Activated naive CD4-positive, alpha-beta T cell treated with anti-CD3 and anti-CD28 coated beads for 36 hours (primary cell): ENCODE data around the gene ZNF491. TPM values are rescaled to one million over a fixed set of nuclear protein-coding genes. Genes with fewer than 3 reads are reported as not detected.
"Not testable (repeated sequence)": the region's sequence is repeated elsewhere in the genome, so short reads cannot be mapped to it uniquely, and the experiment has no call there.

Source experiments
- CTCF ChIA-PET: fragments of 350-600 bp; sonication (Branson Sonifier 250); formaldehyde crosslinking; loops from one replicate; lab custom pipeline; 2021; ENCODE audit warnings: antibody characterized with exemption; lab: Charles Lee
- DNase-seq: peaks from one replicate; pipeline ENCODE4 v3.0.0-alpha.2; 2020
- H3K27ac Mint-ChIP-seq: one replicate; pipeline ENCODE4 v1.8.0; 2021; ENCODE audit warnings: mild to moderate bottlenecking, mixed read lengths
- H3K27me3 Mint-ChIP-seq: one replicate; pipeline ENCODE4 v1.8.0; 2021; ENCODE audit warnings: low read depth, mixed read lengths
- H3K36me3 Mint-ChIP-seq: one replicate; pipeline ENCODE4 v1.8.0; 2021; ENCODE audit warnings: low read depth, mixed read lengths
- H3K4me1 Mint-ChIP-seq: one replicate; pipeline ENCODE4 v1.8.0; 2021; ENCODE audit warnings: low read depth, mixed read lengths
- H3K4me3 Mint-ChIP-seq: one replicate; pipeline ENCODE4 v1.8.0; 2021; ENCODE audit warnings: mild to moderate bottlenecking, moderate library complexity, mixed read lengths
- H3K9me3 Mint-ChIP-seq: one replicate; pipeline ENCODE4 v1.8.0; 2021; ENCODE audit warnings: mixed read lengths
- intact Hi-C: fragments of 100-400 bp; cut with micrococcal nuclease; formaldehyde crosslinking; loops from one replicate; pipeline ENCODE4 v1.15.1; 2023
- total RNA-seq, 2 experiments: library from RNA; stranded (reverse); gene quantifications; one replicate each; pipeline ENCODE4 v1.2.3, GENCODE V29; 2021

Gene ZNF491
- total RNA-seq, 2 experiments from 2014 or later, result 0.35 to 1.2 TPM

DNA sequence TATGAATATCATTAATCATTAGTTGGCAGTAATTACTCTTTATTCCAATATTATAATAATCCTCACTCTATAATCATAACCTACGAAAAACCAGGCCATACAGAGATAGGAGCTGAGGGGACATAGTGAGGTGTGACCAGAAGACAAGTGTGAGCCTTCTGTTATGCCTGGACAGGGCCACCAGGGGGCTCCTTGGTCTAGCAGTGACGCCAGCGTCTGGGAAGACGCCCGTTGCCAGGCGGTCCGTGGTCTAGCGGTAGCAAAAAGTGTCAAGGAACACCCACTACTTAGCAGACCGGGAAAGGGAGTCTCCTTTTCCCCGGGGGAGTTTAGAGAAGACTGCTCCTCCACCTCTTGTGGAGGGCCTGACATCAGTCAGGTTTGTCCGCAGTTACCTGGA is 26.8 kb upstream of the ZNF491 start:
- H3K4me3 Mint-ChIP-seq, H3K27me3 Mint-ChIP-seq, intact Hi-C loops, DNase-seq, H3K27ac Mint-ChIP-seq: not testable (repeated sequence)
- peaks cover 52% of the 10 kb centered on the region for H3K36me3 Mint-ChIP-seq
- CTCF ChIA-PET, result interaction anchor here (0.6 to 1.5 kb wide), 2 partner anchors 26 to 55 kb away, joined by 3 to 4 read pairs; no protein-coding TSS in a partner anchor
- H3K9me3 Mint-ChIP-seq, result peaks cover 55% of the 10 kb centered on the region
- peaks cover 14% of the 10 kb centered on the region for H3K4me1 Mint-ChIP-seq

DNA sequence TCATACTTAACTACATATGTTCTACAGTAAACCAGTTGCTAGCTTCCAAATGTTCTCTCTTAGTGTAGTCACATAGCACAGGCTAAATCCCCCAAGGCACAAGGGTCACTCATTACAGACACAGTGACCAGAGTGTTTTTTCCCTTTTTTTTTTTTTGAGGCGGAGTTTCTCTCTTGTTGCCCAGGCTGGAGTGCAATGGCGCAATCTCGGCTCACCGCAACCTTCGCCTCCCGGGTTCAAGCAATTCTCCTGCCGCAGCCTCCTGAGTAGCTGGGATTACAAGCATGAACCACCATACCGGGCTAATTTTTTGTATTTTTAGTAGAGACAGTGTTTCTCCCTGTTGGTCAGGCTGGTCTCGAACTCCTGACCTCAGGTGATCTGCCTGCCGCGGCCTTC is 21.7 kb upstream of the ZNF491 start:
- intact Hi-C loops, DNase-seq, H3K27ac Mint-ChIP-seq, H3K4me3 Mint-ChIP-seq, H3K27me3 Mint-ChIP-seq, H3K4me1 Mint-ChIP-seq, CTCF ChIA-PET: not testable (repeated sequence)
- peaks cover 82% of the 10 kb centered on the region for H3K36me3 Mint-ChIP-seq
- peaks cover 77% of the 10 kb centered on the region for H3K9me3 Mint-ChIP-seq

DNA sequence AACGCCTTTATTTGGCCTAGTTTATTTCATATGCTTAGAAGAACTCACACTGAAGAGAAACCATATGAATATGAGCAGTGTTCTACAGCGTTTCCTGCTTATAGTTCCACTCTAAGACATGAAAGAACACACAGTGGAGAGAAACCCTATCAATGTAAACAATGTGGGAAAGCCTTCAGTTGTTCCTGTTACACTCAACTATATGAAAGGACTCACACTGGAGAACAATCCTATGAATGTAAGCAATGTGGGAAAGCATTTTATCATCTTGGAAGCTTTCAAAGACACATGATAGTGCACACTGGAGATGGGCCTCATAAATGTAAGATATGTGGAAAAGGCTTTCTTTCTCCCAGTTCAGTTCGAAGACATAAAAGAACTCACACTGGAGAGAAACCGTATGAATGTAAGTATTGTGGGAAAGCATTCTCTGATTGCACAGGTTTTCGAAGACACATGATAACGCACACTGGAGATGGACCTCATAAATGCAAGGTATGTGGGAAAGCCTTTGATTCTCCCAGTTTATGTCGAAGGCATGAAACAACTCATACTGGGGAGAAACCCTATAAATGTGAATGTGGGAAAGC is 17.8 kb upstream of the ZNF491 start:
- Mint-ChIP-seq H3K4me3 (no peak overlapping the region), H3K27ac (no peak overlapping the region), H3K36me3 (peaks cover 82% of the 10 kb centered on the region), H3K4me1 (no peaks in the 10 kb centered on the region), H3K27me3 (no peaks in the 10 kb centered on the region), H3K9me3 (peaks cover 76% of the 10 kb centered on the region)
- no peak for DNase-seq
- intact Hi-C loops, result no loop called here
- CTCF ChIA-PET, result no interaction called here

DNA sequence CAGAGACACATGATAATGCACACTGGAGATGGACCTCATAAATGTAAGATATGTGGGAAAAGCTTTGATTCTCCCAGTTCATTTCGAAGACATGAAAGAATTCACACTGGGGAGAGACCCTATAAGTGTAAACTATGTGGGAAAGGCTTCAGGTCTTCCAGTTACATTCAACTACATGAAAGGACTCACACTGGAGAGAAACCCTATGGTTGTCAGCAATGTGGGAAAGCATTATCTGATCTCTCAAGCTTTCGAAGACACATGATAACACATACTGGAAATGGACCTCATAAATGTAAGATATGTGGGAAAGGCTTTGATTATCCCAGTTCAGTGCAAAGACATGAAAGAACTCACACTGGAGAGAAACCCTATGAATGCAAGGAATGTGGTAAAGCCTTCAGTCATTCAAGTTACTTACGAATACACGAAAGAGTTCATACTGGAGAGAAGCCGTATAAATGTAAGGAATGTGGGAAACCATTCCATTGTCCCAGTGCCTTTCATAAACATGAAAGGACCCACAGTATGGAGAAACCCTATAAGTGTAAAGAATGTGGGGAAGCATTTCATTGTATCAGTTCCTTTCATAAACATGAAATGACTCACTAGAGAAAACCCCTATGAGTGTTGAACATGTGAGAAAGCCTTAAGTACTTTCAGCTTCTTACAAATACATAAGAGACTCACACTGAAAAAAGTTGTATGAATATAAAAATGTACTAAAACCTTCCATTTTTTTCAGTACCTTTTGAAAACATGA is 16.8 kb upstream of the ZNF491 start:
- no peak overlapping the region for H3K27ac Mint-ChIP-seq
- intact Hi-C loops, result no loop called here
- H3K4me3 Mint-ChIP-seq, result no peak overlapping the region
- peaks cover 75% of the 10 kb centered on the region for H3K9me3 Mint-ChIP-seq
- H3K4me1 Mint-ChIP-seq, result no peaks in the 10 kb centered on the region
- H3K27me3 Mint-ChIP-seq, result no peaks in the 10 kb centered on the region
- no peak for DNase-seq
- CTCF ChIA-PET, result interaction anchor here (1.2 kb wide), 1 partner anchor 16 kb away, joined by 3 read pairs; the partner anchor contains the start of gene ZNF491
- H3K36me3 Mint-ChIP-seq, result peaks cover 76% of the 10 kb centered on the region

DNA sequence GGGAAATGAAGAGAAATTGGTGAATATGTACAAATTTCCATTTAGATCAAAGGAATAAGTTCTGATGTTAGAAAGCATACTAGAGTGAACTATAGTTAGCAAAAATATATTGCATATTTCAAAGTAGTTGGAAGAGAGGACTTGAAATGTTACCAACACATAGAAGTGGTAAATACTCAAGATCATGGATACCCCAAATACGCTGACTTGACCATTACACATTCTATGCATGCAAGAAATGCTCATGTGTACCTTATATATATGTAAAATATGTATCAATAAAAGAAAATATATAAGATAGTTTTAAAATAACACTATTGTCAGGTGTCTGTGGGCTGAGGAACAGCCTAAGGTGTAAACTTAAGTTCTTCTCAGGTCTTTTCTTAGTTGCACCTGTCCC is 14.6 kb upstream of the ZNF491 start:
- no peaks in the 10 kb centered on the region for H3K4me1 Mint-ChIP-seq
- H3K9me3 Mint-ChIP-seq, result peaks cover 70% of the 10 kb centered on the region
- no peaks in the 10 kb centered on the region for H3K27me3 Mint-ChIP-seq
- no peak overlapping the region for H3K4me3 Mint-ChIP-seq
- intact Hi-C loops, result no loop called here
- H3K36me3 Mint-ChIP-seq, result peaks cover 60% of the 10 kb centered on the region
- CTCF ChIA-PET, result interaction anchor here (1.0 kb wide), 1 partner anchor 14 kb away, joined by 3 read pairs; the partner anchor contains the start of gene ZNF491
- no peak overlapping the region for H3K27ac Mint-ChIP-seq
- no peak for DNase-seq

DNA sequence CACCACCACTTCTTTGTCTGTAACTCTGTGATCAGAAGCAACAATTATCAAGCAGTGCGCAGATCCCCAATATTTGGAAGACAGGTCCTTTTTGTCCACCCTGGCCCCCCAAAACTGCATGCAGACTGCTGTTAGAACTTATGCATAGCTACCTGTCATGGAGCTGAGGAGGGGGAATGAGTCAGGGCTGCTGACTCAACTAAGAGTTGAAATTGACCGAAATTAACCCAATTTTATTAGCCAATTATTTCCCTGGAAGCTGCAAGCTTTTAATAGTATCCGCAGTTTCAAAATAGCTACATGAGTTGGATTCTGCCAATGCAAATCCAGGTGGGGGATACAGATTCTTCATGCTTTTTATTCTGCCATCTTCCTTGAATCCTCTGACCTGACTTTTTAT is 14.0 kb upstream of the ZNF491 start:
- Mint-ChIP-seq H3K4me1 (no peaks in the 10 kb centered on the region), H3K36me3 (peaks cover 54% of the 10 kb centered on the region), H3K27me3 (no peaks in the 10 kb centered on the region), H3K4me3 (no peak overlapping the region), H3K27ac (no peak overlapping the region), H3K9me3 (peaks cover 69% of the 10 kb centered on the region)
- CTCF ChIA-PET, result interaction anchor here (1.0 kb wide), 1 partner anchor 14 kb away, joined by 3 read pairs; the partner anchor contains the start of gene ZNF491
- intact Hi-C loops, result no loop called here
- DNase-seq, result no peak

DNA sequence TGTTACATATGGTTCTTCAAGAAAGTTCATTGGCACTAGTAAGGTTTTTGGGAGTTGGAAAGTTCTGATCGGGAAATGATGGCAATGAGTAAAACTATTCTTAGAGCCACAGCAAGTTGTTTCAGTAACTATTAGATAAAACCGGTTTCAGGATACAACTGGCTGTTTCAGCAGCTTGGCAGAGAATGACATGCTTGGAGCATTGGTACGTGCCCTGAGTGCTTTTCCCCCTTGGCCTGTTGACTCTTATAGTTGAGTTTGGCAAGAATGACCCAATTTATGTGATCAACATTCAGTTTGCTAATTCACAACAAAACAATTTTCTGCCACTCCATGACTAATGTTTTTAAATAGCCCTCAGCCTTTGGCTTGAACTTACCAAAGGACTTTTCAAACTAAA is 10.8 kb upstream of the ZNF491 start:
- Mint-ChIP-seq H3K27ac (no peak overlapping the region), H3K27me3 (no peaks in the 10 kb centered on the region), H3K9me3 (peaks cover 59% of the 10 kb centered on the region), H3K4me3 (no peak overlapping the region), H3K36me3 (peaks cover 30% of the 10 kb centered on the region), H3K4me1 (no peaks in the 10 kb centered on the region)
- CTCF ChIA-PET, result no interaction called here
- intact Hi-C loops, result no loop called here
- no peak for DNase-seq

DNA sequence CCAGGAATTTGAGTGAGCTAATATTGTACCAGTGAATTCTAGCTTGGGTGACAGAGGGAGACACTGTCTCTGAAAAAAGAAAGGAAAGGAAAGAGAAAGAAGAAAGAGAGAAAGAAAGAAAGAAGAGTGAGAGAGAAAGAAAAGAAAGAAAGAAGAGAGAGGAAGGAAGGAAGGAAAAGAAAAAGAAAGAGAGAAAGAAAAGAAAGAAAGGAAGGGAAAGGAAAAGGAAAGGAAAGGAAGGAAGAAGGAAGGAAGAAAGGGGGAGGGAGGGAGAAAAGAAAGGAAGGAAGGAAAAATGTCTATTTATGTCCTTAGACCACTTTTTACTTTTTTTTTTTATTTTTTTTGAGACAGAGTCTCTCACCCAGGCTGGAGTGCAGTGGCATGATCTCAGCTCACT is 5.4 kb upstream of the ZNF491 start:
- Mint-ChIP-seq H3K36me3 (peaks cover 2% of the 10 kb centered on the region), H3K4me3 (no peak overlapping the region), H3K27ac (no peak overlapping the region), H3K9me3 (peaks cover 17% of the 10 kb centered on the region), H3K4me1 (peaks cover 9% of the 10 kb centered on the region), H3K27me3 (peaks cover 2% of the 10 kb centered on the region)
- CTCF ChIA-PET, result no interaction called here
- intact Hi-C loops, result no loop called here
- no peak for DNase-seq

DNA sequence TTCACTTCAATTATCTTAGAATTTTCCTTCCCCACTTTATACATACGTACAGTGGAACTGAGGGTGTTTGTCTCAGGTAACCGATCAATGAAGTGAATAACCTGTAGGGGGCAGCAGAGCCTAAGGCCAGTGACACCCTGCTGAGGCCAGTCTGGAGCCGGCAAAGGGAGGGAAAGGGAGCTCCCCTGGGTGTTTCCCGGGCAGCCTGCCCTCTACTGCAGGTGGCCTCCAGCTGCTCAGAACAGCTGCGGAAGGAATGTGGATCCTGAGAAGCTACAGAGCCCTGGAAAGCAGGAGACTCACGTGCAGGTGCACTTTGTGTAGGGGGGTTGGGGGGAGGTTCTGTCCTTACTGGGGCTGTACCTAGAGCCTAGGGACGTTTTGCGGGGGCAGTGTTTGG is 832 bp upstream of the ZNF491 start:
- CTCF ChIA-PET, result interaction anchor here (0.6 to 3.0 kb wide), 43 partner anchors 9 to 721 kb away, joined by 3 to 40 read pairs (median 4); partner anchors contain the start of genes ZNF136, ZNF20, ZNF439 and ZNF440
- Mint-ChIP-seq H3K9me3 (peaks cover 3% of the 10 kb centered on the region), H3K27ac (peak overlapping the region; percentile 13), H3K36me3 (peaks cover 4% of the 10 kb centered on the region), H3K4me3 (peak overlapping the region; percentile 84), H3K4me1 (peaks cover 12% of the 10 kb centered on the region), H3K27me3 (peaks cover 2% of the 10 kb centered on the region)
- DNase-seq, result peak; percentile 93
- intact Hi-C loops, result loop anchor here (1.0 to 2.0 kb wide), 4 partner anchors 17 to 340 kb away; partner anchors contain the start of genes ZNF440 and ZNF878

DNA sequence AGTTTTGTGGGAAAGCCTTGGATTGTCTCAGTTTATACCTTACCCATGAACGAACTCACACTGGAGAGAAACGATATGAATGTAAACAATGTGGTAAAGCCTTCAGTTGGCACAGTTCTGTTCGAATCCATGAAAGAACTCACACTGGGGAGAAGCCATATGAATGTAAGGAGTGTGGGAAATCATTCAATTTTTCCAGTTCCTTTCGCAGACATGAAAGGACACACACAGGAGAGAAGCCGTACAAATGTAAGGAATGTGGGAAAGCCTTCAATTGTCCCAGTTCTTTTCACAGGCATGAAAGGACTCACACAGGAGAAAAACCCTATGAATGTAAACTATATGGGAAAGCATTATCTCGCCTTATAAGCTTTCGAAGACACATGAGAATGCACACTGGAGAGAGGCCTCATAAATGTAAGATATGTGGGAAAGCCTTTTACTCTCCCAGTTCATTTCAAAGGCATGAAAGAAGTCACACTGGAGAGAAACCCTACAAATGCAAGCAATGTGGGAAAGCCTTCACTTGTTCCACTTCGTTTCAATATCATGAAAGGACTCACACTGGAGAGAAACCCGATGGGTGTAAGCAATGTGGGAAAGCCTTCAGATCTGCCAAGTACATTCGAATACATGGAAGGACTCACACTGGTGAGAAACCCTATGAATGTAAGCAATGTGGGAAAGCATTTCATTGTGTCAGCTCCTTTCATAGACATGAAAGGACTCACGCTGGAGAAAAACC is 8.2 kb downstream of the ZNF491 start:
- CTCF ChIA-PET, result no interaction called here
- no peak for DNase-seq
- intact Hi-C loops, result no loop called here
- peaks cover 28% of the 10 kb centered on the region for H3K36me3 Mint-ChIP-seq
- no peak overlapping the region for H3K27ac Mint-ChIP-seq
- H3K4me3 Mint-ChIP-seq, result no peak overlapping the region
- no peaks in the 10 kb centered on the region for H3K27me3 Mint-ChIP-seq
- no peaks in the 10 kb centered on the region for H3K4me1 Mint-ChIP-seq
- peaks cover 40% of the 10 kb centered on the region for H3K9me3 Mint-ChIP-seq

DNA sequence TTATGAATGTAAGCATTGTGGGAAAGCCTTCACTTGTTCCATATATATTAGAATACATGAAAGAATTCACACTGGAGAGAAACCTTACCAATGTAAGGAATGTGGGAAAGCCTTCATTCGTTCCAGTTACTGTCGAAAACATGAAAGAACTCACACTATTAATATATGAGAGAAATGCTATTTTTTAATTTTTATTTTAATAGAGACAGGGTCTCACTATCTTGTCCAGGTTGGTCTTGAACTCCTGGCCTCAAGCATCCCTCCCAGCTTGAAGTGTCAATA is 8.7 kb downstream of the ZNF491 start:
- Mint-ChIP-seq H3K27ac (no peak overlapping the region), H3K27me3 (no peaks in the 10 kb centered on the region), H3K36me3 (peaks cover 28% of the 10 kb centered on the region), H3K4me3 (no peak overlapping the region), H3K4me1 (peaks cover under 1% of the 10 kb centered on the region), H3K9me3 (peaks cover 40% of the 10 kb centered on the region)
- intact Hi-C loops, result no loop called here
- no peak for DNase-seq
- CTCF ChIA-PET, result no interaction called here

DNA sequence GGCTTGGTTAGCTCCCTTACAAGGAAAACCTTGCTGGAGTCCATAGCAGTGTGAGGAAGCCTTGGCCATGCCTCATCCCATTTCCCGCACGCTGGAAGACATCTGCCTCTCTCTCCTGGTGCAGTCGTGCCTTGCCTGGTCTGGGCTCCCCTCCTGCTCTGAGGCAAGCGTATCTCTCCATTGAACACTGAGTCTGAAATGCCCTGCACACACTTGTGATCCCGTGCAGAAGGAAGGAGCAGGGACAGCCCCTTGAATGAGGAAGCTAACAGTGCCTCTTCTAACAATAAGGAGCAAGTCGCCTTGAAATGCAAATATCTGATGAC is 15.3 kb downstream of the ZNF491 start:
- Mint-ChIP-seq H3K36me3 (peaks cover 13% of the 10 kb centered on the region), H3K4me1 (peaks cover 21% of the 10 kb centered on the region), H3K27ac (peak overlapping the region; percentile 66), H3K9me3 (peaks cover 22% of the 10 kb centered on the region), H3K4me3 (peak overlapping the region; percentile 88), H3K27me3 (no peaks in the 10 kb centered on the region)
- DNase-seq, result no peak
- intact Hi-C loops, result loop anchor here (1.0 to 5.0 kb wide), 4 partner anchors 16 to 74 kb away; partner anchors contain the start of genes ZNF439 and ZNF441
- CTCF ChIA-PET, result interaction anchor here (0.9 to 4.7 kb wide), 5 partner anchors 16 to 331 kb away, joined by 3 to 40 read pairs (median 3); partner anchors contain the start of genes ZNF439 and ZNF491
